Activated T-cell treated with anti-CD3 and anti-CD28 coated beads, Interleukin-2, amount 50 U/mL, for 1 hour (primary cell): ENCODE data around the gene RABGEF1.
"Not testable (repeated sequence)": the region's sequence is repeated elsewhere in the genome, so short reads cannot be mapped to it uniquely, and the experiment has no call there.

Experiments
- DNase-seq: peaks from one replicate; pipeline ENCODE4 v3.0.0-alpha.2; 2020

Gene RABGEF1

GRCh38 chr7:66740302-66740979 lies at the start of gene RABGEF1:
Gene RABGEF1 (plus strand): TSS chr7:66740733. CDS start chr7:66771900, 31,167 bp downstream.
- DNase-seq: peak; percentile 97

DNA sequence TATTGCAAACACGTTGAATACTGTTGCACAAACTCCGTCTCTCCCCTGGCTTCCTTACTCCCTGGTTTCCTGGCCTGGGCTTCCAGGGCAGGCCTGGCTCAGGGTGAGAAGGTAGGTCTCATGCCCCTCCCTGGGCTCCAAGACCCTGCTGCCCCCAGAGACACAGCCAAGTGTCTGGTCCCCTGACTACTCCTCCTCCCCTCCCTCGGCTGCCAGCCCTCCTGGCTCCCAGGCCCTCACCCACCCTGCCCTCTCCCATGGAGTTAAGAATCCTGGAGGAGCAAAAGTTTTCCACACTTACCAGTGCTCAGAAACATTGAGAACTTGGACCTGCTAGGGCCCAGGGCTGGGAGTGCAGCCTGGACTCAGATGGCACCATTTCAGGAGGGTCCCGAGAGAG lies 47.2 kb upstream of the RABGEF1 start:
- no peak for DNase-seq

DNA sequence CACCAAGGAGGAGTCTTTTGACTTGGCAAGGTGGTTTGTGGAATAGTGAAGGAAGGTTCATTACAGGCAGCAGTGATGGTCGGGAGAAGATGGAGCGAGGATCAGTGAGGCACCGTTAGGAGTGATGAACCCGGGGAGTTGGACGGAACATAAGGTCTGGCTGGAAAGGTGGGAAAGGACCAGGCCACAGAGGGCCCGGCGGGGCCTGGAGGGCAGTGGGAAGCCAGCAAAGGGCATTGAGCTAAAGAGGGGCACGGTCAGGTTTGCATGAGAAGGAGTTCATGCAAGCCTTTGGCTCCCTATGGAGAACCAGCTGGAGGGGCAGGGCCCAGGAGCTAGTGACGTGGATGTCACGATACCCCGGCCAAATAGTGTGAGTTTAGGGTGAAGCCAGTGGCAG lies 46.2 kb upstream of the RABGEF1 start:
- no peak for DNase-seq

- not testable (repeated sequence) for DNase-seq
Measured at GRCh38 chr7:66695417-66695816, 45.1 kb upstream of the RABGEF1 start.

GRCh38 chr7:66696134-66696533 lies 44.4 kb upstream of the RABGEF1 start:
- DNase-seq: not testable (repeated sequence)

GRCh38 chr7:66696774-66697191 lies 43.8 kb upstream of the RABGEF1 start:
- no peak for DNase-seq

DNA sequence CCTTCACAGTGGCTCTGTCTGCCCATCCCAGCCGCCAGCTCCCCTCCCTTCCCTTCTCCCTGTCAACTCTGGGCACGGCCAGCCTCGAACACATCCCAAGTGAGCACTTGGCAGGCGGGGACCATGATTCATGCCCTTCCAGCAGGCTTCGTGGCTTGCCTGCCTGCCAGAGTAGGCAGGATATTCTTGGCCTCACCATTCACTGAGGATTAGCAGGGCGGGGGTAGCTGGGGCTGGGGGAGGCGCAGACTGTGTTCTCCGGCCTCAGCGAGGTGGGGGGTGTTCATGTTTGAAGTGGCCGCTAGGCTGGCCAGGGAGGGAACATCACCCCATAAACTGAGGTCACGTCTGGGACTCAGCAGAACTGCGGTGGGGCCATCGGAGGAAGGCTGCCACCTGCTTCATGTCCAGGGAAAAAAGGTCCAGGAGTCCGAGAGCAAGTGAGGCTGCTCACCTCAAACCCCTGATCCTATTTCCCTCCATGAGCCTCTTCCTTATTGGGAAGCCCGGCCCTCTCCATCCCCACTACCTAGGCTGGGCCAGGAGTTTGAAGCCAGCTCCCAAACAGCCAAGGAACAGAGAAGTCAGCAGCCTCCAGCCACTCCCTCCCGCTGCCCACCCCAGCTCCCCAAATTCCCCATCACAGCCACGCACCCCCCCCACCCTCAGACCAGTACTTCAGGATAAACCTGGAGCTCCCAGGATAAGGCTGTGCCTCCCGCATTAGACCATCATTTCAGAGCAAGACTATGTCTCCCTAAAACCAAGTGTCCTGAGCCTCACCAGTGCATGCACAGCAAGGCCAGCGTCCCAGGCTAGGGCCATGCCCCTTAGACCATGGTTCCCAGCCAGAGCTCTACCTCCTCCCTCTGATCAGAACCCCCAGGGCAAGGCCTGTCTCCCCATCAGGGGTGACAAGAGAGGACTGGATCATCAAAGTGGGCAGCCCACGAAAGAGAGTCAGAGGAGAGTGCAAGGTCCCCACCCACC lies 42.8 kb upstream of the RABGEF1 start:
- DNase-seq: no peak

- DNase-seq: no peak
Measured at GRCh38 chr7:66698652-66699205, 41.8 kb upstream of the RABGEF1 start.

DNA sequence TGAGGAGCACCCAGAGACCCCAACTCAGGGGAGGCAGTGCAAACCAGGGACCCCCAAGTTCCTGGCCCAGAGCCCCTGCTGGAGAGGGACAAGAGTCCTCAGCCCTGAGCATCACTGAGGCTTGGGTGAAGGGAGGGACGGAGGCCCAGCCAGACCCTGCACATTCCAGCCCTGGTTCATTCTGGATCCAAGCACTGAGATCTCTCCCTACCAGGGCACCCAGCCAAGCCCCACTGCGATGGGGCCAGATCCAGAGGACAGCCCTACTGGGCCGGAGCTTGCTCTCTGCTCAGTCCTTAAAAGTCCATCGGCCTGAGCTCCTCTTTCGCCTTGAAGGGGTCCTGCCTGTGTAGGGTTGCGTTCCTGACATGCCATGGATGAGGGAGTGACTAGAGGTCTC lies 40.5 kb upstream of the RABGEF1 start:
- DNase-seq: no peak

- no peak for DNase-seq
Measured at GRCh38 chr7:66700633-66701131, 39.9 kb upstream of the RABGEF1 start.

DNA sequence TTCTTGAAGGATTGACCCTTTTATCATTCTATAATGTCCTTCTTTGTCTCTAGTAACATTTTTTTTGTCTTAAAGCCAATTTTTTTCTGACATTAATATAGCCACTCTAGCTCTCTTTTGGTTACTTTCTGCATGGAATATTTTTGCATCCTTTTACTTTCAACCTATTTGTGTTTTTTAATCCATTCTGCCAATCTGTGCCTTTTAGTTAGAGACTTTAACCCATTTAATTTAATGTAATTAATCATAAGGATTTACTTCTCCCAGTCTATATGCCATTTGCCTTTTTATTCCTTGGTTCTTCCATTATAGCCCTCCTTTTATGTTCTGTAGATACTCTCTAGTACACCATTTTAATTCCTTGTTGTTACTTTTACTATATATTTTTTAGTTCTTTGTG lies 32.7 kb upstream of the RABGEF1 start:
- DNase-seq: no peak

GRCh38 chr7:66710752-66711151 lies 29.8 kb upstream of the RABGEF1 start:
- not testable (repeated sequence) for DNase-seq

DNA sequence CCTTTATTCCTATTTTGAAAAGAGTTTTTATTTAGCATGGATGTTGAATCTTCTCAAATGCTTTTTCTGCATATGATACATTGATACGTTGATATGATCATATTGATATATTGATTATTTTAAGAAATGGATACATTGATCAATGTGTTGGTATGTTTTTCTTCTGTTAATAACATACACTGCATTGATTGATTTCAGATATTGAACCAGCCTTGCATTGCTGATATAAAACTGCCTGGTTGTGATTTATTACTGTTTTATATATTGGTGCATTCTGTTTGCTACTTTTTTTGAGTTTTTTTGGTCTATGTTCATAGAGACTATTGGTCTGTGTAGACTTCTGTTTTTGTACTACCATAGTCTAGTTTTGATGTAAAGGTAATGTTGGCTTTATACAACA lies 26.8 kb upstream of the RABGEF1 start:
- DNase-seq: no peak

DNA sequence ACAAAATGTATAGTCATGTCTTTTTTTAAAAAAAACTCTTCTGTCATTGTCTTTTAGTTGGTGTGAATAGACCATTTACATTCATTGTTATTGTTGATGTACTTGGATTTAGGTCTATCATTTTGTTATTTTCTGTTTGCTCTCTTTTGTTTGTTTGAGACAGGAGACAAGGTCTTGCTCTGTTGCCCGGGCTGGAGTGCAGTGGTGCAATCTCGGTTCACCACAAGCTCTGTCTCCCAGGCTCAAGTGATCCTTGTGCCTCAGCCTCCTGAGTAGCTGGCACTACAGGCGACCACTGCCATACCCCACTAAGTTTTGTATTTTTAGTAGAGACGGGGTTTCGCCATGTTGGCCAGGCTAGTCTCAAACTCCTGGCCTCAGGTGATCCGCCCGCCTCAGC lies 23.9 kb upstream of the RABGEF1 start:
- not testable (repeated sequence) for DNase-seq

GRCh38 chr7:66720561-66720960 lies 20.0 kb upstream of the RABGEF1 start:
- no peak for DNase-seq

DNA sequence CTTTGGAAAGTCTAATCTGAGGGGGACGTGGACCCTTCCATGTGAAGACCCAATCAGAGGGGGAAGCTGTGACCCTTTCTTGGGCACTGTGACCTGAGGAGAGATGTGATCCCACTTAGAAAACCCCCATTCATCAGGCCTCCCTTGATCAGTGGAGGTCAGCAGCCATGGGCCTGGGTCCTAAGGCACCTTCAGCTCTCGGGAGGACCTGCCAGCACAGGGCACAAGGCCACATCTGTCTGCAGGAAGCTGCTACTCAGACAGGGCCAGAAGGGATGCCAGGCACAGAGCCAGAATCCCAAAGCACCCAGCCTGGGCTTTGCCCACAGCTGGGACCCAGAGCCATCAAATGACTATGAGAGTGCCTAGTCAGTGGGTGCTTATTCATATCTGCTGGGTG lies 14.7 kb upstream of the RABGEF1 start:
- no peak for DNase-seq

DNA sequence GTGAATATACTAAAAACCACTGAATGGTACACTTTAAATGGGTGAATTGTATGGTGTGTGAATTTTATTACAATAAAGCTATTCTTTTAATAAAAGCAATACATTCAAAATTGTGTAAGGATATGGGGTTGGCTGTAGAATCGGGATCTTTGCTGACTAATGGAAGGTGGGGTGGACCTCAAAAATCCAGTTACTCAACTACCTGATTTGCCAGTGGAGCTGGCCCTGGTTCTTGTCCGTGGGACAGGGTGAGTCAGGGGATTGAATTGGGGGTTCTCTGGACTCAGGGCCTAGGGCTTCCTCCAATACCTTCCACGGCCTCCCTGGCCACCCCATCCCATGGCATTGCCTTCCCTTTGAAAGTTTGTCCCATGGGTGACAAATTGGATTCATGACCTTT lies 13.5 kb upstream of the RABGEF1 start:
- DNase-seq: no peak

GRCh38 chr7:66728571-66728970 lies 12.0 kb upstream of the RABGEF1 start:
- no peak for DNase-seq

- no peak for DNase-seq
Measured at GRCh38 chr7:66729274-66729673, 11.3 kb upstream of the RABGEF1 start.

DNA sequence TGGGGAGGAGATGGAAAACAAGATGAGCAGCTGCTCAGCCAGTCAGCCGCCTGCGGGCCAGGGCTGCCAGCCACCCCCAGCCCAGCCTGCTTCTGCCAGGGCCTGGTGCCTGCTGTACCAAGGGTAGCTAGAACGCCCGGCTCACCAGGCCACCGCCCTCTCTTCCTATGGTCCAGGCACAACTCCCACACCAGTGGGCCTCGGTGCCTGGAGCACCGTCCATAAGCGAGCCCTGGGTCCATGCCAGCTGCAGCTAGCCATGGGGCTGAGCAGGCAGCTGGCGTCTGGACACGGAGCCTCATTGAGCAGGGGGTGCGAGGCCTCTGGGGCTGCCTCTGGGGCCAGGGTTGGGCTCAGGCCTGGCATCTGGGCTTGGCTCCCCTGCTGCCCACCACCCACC lies 8.5 kb upstream of the RABGEF1 start:
- no peak for DNase-seq

DNA sequence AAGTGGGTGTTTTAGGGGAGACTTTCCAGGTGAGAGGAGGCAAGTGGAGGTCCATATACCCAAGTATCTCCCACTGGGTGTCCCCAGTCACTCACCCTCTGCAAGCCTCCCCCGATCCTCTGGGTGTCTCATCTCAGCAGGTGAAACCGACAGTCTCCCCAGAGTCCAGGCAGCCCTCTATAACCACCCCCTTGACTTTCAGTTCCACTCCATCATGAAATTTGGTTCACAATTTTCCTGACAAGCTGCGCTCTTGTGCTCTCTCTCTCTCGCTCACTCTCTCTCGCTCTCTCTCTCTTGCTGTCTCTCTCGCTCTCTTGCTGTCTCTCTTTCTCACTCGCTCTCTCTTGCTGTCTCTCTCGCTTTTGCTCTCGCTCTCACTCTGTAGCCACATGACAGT lies 8.1 kb upstream of the RABGEF1 start:
- DNase-seq: no peak

DNA sequence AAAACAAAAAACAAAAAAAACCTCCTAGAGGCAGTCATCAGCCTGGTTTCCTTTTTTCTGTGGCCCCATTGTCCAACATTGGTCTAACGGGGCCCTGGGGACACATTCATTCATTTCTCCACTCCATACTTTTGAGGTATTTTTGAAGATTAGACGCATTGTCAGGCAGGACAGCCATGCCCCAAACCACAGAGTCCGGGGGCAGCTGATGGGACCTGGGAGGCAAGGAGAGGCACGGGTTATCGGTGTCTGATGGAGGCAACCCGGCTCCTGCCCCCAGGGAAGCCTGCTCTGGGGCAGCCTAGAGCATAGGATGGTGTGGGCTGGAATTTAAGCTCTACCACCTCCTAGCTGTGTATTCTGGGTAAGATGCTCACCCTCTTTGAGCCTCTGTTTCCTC lies 6.5 kb upstream of the RABGEF1 start:
- no peak for DNase-seq

- DNase-seq: no peak
Measured at GRCh38 chr7:66735154-66735553, 5.4 kb upstream of the RABGEF1 start.

DNA sequence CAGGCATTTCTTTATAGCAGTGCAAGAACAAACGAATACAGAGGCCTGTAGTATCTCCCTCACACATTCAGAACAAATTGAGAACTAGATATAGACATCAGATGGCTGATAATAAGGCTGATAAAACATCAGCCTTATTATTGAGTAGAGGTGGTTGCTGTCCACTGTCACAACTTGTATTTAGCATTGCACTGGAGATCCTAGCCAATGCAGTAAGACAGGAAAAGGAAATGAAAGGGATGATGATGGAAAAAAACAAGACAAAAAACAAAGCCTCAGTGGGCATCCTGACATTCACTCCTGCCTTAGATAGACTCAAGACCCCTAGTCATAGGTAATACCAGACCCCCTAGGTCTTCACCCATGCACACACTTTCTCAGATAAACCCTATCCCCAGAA lies 4.7 kb upstream of the RABGEF1 start:
- no peak for DNase-seq
